Measurements from ENCODE around the gene CYTH1.
"Not testable (repeated sequence)": the region's sequence is repeated elsewhere in the genome, so short reads cannot be mapped to it uniquely, and the experiment has no call there.

The CYTH1 gene

DNA sequence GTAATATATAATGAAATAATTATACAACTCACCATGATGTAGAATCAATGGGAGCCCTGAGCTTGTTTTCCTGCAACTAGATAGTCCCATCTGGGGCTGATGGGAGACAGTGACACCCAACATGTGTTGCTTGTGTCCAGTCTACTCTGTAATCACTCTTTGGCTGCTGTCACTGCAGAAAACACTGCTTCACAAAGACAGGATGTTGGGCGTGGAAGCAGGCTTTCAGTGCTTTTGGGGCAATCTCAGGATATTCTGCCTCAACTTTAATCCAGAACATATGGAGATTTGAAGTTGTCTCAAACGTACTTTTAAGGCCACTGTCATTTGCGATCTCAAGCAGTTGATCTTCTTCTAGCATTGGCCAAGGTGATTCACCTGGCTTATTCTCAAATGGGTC is 94.9 kb downstream of the CYTH1 start:
- no peak for DNase-seq (ENCODE audit: low read depth)

- DNase-seq (ENCODE audit: low read depth): no peak
Measured at GRCh38 chr17:78684026-78684425, 98.0 kb downstream of the CYTH1 start.

- DNase-seq (ENCODE audit: low read depth): no peak
Measured at GRCh38 chr17:78683408-78683961, 98.6 kb downstream of the CYTH1 start.

- DNase-seq (ENCODE audit: low read depth): no peak
Measured at GRCh38 chr17:78682363-78682762, 99.7 kb downstream of the CYTH1 start.

DNA sequence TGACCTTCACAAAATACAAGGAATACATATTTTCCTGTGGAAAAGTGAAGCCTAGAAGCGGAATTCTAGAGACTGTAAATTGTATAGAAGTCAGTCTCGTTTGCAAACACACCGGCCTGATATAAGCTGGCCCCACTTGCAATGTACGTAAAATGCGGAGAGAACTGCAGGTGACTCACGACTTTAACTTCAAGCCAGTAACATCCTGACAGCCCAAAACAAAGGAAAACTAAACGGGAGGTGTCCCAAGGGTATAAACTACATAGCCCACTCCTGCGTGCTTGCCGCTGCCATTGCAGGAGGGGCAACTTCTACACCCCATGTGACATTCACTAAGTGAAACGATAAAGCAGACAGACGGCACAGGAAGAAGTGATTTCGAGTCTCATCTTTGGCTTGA is 101.6 kb downstream of the CYTH1 start:
- DNase-seq (ENCODE audit: low read depth): no peak

- no peak for DNase-seq (ENCODE audit: low read depth)
Measured at GRCh38 chr17:78679495-78680395, 102.3 kb downstream of the CYTH1 start.

DNA sequence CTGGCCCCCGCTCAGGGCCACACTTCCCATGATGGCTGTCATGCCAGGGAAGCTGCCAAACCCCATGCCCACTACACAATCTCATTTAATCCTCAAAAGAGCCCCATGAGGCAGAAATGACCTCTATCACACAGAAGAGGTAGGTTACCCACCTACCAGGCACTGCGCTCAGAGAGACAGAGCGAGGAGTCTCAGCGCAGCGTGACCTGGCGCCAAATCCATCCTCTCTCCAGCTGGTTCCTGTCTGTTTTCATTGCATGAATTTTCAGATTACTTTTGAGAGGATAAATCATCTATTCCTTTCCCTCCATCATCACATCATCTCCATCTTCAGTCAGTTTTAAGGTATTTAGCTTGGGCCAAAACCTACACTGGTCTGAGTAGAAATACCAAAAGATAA is 103.4 kb downstream of the CYTH1 start:
- DNase-seq (ENCODE audit: low read depth): no peak

DNA sequence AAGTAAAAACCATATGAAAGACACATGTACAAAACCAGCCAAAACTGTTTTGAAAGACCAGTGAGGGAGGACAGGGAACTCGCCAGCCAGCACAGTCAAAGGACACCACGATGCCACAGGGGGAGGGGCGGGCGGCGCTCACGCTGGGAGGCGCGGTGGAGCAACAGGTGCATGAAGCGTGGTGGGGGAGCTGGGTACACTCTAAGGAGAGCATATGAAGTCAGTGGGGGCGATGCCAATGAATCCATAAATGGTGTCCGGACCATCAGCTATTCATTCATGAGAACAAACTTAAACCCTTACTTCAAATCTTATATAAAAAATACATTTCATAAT is 103.9 kb downstream of the CYTH1 start:
- DNase-seq (ENCODE audit: low read depth): no peak

GRCh38 chr17:78677303-78678221 is 104.5 kb downstream of the CYTH1 start:
- no peak for DNase-seq (ENCODE audit: low read depth)

GRCh38 chr17:78676412-78677302 is 105.4 kb downstream of the CYTH1 start:
- DNase-seq (ENCODE audit: low read depth): no peak

- no peak for DNase-seq (ENCODE audit: low read depth)
Measured at GRCh38 chr17:78675836-78676235, 106.2 kb downstream of the CYTH1 start.

DNA sequence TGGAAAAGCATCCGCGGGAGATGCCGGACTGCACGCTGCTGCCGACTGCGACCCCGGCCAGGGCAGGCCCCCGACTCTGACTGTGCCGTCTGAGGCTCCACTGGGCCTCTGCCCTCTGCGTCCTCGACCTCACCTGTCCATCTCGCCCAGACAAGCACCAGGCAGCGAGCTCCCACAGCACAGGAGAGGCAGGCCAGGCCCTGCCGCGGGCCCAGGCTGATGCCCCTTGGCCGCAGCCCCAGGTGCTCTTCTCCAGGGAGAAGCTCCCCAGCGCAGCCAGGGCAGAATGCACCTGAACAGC is 106.8 kb downstream of the CYTH1 start:
- no peak for DNase-seq (ENCODE audit: low read depth)

- no peak for DNase-seq (ENCODE audit: low read depth)
Measured at GRCh38 chr17:78674595-78675315, 107.3 kb downstream of the CYTH1 start.

- DNase-seq (ENCODE audit: low read depth): no peak
Measured at GRCh38 chr17:78674156-78674555, 107.9 kb downstream of the CYTH1 start.

DNA sequence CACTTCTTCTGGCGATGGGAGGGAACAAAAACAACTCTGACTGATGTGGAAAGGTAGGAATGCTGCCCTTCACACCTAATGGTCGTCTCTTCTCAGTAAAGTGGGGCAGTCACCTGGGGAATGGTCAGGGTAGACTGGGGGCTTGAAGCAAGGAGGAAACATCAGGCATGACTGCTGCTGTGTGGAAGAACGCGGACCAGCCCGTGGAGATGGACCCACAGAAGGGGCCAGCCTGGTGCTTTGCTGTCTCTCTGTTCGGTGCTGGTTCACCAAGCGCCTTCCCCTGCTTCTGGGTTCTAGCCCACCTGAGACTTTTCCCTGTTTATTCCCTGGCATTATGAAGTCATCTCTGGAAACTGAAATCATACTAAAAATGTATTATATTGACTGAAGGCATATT is 108.7 kb downstream of the CYTH1 start:
- DNase-seq (ENCODE audit: low read depth): no peak

DNA sequence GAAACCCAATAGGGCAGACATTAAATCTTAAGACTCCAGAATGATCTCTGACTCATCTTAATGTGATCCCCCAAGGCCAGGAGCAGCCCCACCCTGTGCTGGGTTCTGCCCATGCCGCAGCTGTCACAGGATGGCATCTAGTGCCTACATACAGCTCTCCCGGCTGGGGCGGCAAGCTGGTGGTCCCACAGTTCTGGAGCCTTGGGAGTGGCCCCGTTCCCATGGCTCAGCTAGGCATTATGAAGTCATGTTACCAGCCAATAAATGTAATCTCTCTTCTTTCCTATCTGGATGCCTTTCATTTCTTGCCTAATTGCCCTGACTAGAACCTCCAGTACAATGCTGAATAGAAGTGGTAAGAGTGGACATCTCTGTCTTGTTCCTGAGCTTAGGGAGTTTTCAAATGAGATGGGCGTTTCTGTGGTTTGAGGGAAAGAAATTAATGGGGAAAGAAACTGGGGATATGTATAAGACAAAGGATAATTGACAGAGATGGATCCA is 109.2 kb downstream of the CYTH1 start:
- no peak for DNase-seq (ENCODE audit: low read depth)

- no peak for DNase-seq (ENCODE audit: low read depth)
Measured at GRCh38 chr17:78672005-78672404, 110.1 kb downstream of the CYTH1 start.

GRCh38 chr17:78671726-78672001 is 110.4 kb downstream of the CYTH1 start:
- DNase-seq (ENCODE audit: low read depth): not testable (repeated sequence)

DNA sequence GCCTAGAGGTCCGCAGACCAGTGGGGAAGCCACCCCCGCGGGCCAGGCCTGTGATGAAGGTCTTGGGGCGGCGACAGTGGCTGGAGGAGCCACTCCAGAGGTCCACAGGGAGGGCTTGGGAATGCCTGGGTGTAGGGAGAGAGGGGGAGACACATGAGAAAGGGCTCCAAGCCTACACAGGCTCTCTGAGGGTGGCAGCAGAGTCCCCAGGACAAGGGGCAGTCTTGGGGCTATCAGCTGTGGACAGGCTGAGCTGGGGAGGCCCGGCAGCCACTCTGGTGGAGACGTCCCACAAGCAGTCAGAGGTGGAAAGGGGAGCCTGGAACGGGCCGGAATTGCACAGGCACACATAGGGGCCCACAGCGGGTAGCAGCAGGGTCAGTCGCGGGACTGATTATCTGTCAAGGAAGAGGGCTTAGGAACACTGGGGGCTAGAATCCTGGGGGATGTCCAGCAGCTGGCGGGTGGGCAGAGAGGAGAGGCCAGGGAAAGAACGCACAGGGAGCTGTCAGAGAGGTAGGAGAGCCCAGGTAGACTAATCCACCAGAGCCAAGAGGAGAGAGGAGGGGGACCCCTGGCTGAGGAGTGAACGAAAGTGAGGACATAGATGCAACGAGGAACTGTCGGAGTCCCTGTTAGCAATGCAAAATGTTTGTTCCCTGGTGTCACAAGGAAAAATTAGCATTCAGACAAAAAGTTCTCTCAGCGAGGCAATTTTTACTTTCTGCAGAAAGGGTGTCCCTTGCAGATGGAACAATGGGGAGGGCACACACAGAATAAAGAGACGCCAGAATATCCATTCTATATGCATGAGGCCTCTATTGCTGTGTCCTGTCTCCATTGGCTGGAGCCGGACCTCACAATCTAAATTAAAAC is 111.0 kb downstream of the CYTH1 start:
- no peak for DNase-seq (ENCODE audit: low read depth)

DNA sequence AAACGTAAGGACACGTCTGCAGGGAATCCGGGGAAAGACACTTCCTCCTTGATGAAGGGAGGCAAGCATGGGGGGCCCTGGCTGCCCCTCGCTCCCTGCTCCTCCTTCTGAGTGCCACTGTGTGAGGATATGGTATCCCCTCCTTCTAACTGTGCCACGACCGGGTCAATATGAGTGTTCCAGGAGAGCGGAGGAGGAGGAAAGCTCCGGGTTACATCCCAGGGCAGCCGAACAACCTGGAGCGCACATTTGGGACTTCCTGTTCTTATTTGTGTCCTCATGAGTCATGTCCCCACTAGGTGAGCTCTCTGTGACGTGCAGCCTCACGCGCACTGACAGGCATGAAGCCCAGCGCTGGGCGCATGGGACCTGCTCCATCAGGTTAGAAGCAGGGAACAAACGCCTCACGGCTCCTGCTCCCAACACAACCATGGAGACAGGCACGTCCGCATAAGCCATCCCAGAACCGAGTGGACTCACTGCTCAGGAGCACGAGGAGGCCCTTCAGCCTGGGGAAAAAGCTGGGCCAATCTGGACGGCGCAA is 112.0 kb downstream of the CYTH1 start:
- DNase-seq (ENCODE audit: low read depth): no peak
